Kidney tubule cell (primary cell): Measurements from ENCODE around the gene FAP.

Experiments
- DNase-seq: peaks from one replicate; pipeline ENCODE4 v3.0.0-alpha.2; 2018; ENCODE audit warnings: low spot score

Gene FAP

DNA sequence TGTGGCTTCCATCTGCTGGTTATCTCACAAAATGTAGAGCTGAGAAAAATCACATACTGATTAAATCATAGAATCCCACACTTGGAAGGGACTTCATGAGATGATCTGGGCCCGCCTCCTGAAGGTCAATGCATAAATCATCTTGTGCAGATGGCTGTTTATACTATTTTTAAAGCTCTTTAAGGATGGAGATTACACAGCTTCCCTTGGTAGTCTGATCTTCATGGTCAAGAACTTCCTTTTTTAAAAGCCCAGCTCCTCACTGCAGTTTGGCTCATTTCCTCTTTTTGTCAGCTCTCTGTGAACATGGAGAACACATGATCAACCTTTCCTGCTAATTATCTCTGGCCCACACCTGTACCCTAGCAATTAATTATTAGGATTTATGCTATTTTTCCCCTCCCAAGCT lies 117.1 kb downstream of the FAP start:
- DNase-seq: no peak

DNA sequence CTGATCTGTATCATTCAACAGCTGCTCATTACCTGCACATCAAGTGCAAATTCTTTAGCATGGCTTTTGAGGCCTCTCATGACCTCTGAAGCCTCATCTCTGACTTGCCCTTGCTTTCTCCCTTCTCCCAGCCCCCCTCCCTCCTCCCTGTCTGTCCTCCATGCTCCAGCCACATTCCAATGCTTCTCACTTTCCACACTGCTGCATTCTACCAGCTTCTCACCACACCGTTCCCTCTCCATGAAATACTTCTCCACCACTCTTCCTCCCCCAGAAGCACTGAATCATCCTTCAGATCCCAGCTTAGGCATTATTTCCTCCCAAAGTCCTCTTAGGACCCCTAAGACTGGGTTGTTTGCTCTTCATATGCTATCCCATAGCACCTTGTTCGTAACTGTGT lies 118.1 kb downstream of the FAP start:
- DNase-seq: peak; percentile 73

DNA sequence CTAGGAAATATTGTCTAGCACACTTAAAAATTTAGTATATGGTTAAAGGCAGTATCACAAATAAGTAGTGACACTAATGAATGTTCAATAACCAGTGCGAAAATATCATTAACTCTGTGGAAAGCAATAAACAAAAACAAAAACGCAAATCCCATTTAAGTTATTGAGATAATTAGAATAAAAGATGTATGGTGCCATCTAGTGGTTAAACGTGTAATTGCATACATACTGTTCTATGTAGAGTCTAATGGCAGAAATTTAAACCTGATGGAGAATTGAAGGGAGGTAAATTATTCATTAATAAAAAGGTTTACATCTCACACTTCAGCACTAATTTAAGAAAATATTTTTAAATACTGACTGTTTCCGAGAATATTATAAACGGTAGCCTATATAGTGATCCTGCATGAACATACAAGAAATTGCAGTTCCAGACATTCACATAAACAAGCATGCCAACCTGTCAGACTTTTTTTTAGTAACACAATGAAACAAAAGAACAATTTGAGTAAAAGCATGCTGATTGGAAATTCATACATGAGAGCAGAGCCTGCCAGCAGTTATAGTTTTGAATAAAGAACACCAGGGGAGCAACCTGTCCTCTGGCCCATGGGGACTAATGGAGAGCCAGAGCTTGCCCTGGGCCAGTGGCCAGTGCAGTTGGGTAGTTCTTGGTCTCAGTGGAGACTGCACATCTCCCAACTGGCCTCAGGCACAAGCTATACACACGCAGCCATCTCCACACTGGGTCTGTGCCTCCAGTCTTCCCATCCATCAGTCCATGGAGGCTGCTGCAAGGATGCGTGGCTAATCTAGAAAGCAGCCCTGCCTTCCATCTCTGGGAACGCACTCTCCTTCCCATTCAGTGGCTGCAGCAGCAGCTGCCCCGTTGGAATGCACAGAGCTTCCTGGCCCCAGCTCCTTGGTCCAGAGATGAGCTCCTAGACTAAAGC lies 119.2 kb downstream of the FAP start:
- peak; percentile 69 for DNase-seq
